A549 (cell line): ENCODE data around the gene ANKRD16.

Experiments used
- CEBPB ChIP-seq, 2 experiments: fragments of >200 bp in 1 of 2; sonication (Bioruptor Twin) in 1 of 2; formaldehyde crosslinking in 1 of 2; IDR thresholded peaks; 2 replicates each; pipeline ENCODE4 v1.6.1; 2012 to 2016
- CHD4 ChIP-seq: fragments of 200-600 bp; sonication (generic); IDR thresholded peaks from 2 replicates; pipeline ENCODE4 v1.6.1; 2016; ENCODE audit warnings: antibody characterized with exemption, mild to moderate bottlenecking, borderline replicate concordance
- EHF ChIP-seq: fragments of 250-450 bp; sonication (Bioruptor Pico); IDR thresholded peaks from 2 replicates; pipeline ENCODE4 v1.5.0; 2020; ENCODE audit warnings: mild to moderate bottlenecking
- EHMT2 ChIP-seq: fragments of 200-600 bp; sonication (generic); IDR thresholded peaks from 2 replicates; pipeline ENCODE4 v1.6.1; 2016; ENCODE audit warnings: antibody characterized with exemption, low read depth, mild to moderate bottlenecking, moderate library complexity
- HDAC2 ChIP-seq: fragments of 200-600 bp; sonication (generic); IDR thresholded peaks from 2 replicates; pipeline ENCODE4 v1.6.1; 2016
- JUN ChIP-seq, 2 experiments: fragments of >200 bp; sonication (Bioruptor Twin); formaldehyde crosslinking; IDR thresholded peaks; 2 replicates in 1 of 2; 3 replicates in 1 of 2; pipeline ENCODE4 v1.6.1; 2016 to 2017
- JUNB ChIP-seq: fragments of >200 bp; sonication (Bioruptor Twin); formaldehyde crosslinking; IDR thresholded peaks from 2 replicates; pipeline ENCODE4 v1.6.1; 2016
- KDM5A ChIP-seq: fragments of 200-600 bp; sonication (generic); IDR thresholded peaks from 2 replicates; pipeline ENCODE4 v1.6.1; 2016; ENCODE audit warnings: antibody characterized with exemption, mild to moderate bottlenecking
- MYC ChIP-seq: IDR thresholded peaks from 2 replicates; pipeline ENCODE4 v1.6.1; 2012; ENCODE audit warnings: mild to moderate bottlenecking, inconsistent platforms, low read length, improper control_type of control experiment, borderline replicate concordance
- PHF8 ChIP-seq: fragments of 200-600 bp; sonication (generic); IDR thresholded peaks from 2 replicates; pipeline ENCODE4 v1.6.1; 2016; ENCODE audit warnings: low read depth, mild to moderate bottlenecking, antibody characterized with exemption, moderate library complexity, borderline replicate concordance
- POLR2A ChIP-seq: IDR thresholded peaks from 2 replicates; pipeline ENCODE4 v1.6.1; 2012; ENCODE audit warnings: mild to moderate bottlenecking, low read length
- RAD21 ChIP-seq, 2 experiments: fragments of >200 bp in 1 of 2; sonication (Bioruptor Twin) in 1 of 2; formaldehyde crosslinking in 1 of 2; IDR thresholded peaks in 1 of 2; conservative IDR thresholded peaks in 1 of 2; 2 replicates in 1 of 2; 3 replicates in 1 of 2; pipeline ENCODE4 v1.6.1; 2012 to 2018; ENCODE audit warnings: inconsistent platforms in 1 of 2
- TF ChIP-seq, protein P1 (sequence below): IDR thresholded peaks from 2 replicates; pipeline ENCODE4 v1.6.1; 2012
- TF ChIP-seq, protein P2 (sequence below): fragments of >200 bp; sonication (Bioruptor Twin); formaldehyde crosslinking; IDR thresholded peaks from 3 replicates; pipeline ENCODE4 v1.5.1; 2016

DNA sequence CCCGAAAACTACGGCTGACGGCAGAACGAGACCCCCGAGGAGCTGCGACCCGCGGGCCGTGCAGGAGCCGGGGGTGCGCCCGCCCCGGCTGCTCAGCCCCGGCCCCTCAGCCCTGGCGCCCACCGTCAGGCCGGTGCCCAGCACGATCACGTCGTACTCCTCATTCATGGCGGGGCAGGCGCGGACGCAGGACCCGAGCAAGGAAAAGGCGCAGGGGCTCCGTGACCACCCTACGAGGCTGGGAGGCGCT is 76.7 kb downstream of the ANKRD16 start:
- TF ChIP-seq EHF (CRISPR knock-in tag) (no peak), JUN (IDR thresholded peaks at IDR 0.05) (peak in 1 of 2 experiments; percentile 61; a peak in 1 of 5 replicates), CHD4 (no peak), RAD21 (conservative IDR thresholded peaks at IDR 0.05 in 1 of 2, IDR thresholded peaks at IDR 0.05 in 1 of 2) (no peak), CEBPB (IDR thresholded peaks at IDR 0.05) (no peak), HDAC2 (no peak), KDM5A (no peak; the same call in 1 of the 2 replicates), POLR2A (no peak), PHF8 (peak; percentile 88), JUNB (no peak), EHMT2 (no peak), MYC (no peak)
- TF ChIP-seq, protein P1, sequence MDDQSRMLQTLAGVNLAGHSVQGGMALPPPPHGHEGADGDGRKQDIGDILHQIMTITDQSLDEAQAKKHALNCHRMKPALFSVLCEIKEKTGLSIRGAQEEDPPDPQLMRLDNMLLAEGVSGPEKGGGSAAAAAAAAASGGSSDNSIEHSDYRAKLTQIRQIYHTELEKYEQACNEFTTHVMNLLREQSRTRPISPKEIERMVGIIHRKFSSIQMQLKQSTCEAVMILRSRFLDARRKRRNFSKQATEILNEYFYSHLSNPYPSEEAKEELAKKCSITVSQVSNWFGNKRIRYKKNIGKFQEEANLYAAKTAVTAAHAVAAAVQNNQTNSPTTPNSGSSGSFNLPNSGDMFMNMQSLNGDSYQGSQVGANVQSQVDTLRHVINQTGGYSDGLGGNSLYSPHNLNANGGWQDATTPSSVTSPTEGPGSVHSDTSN = no peak
- TF ChIP-seq, protein P2, sequence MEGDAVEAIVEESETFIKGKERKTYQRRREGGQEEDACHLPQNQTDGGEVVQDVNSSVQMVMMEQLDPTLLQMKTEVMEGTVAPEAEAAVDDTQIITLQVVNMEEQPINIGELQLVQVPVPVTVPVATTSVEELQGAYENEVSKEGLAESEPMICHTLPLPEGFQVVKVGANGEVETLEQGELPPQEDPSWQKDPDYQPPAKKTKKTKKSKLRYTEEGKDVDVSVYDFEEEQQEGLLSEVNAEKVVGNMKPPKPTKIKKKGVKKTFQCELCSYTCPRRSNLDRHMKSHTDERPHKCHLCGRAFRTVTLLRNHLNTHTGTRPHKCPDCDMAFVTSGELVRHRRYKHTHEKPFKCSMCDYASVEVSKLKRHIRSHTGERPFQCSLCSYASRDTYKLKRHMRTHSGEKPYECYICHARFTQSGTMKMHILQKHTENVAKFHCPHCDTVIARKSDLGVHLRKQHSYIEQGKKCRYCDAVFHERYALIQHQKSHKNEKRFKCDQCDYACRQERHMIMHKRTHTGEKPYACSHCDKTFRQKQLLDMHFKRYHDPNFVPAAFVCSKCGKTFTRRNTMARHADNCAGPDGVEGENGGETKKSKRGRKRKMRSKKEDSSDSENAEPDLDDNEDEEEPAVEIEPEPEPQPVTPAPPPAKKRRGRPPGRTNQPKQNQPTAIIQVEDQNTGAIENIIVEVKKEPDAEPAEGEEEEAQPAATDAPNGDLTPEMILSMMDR = no peak
